GM19240 (cell line): ENCODE data around the gene PALM3.
"Not testable (repeated sequence)": the region's sequence is repeated elsewhere in the genome, so short reads cannot be mapped to it uniquely, and the experiment has no call there.

Experiments
- DNase-seq: peaks from one replicate; pipeline ENCODE4 v3.0.0; 2011; ENCODE audit warnings: low spot score; ENCODE audit not compliant: insufficient read length

The PALM3 gene

DNA sequence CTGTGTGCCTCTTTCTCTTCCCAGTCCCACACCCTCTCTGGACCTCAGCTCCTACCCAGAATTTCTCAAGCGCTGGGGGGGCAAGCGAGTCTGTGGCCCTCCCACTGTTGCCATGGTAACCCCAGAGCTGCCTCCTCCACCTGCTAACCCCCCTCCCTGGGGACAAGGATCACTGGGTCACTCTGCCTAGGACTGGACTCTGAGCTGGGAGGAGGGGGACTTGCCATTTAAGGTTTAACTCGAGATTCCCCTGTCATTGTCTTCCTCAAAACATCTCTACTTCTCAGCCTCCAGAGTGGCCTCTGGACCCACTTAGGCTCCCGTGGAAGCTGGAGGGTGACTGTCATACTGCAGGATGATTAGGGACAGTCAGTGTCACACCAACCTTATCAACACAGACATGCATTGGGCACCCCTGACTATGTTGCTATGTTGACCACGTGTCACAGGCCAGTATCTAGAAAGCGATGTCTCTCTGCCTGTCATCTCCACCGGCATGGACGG, 2.2 kb downstream of the PALM3 start:
- no peak for DNase-seq

DNA sequence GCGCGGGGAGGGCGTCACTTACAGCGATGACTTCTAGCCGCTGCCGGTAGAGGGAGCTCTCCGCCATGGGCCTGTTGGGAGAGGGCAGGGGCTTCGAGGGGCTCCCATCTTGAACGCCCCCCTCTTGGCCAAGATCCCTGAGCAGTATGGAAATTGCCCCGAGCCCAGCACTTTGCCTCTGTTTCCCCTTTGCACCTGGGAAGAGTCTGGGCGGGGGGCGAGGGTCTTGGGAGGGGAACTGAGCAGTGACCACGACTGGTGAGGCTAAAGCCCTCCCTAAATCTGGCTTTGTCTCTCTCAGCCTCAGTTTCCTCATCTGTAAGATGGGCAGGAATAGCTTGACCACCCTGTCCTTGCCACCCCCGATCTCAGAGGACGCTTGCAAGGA, 2.8 kb downstream of the PALM3 start:
- peak; percentile 48 for DNase-seq

DNA sequence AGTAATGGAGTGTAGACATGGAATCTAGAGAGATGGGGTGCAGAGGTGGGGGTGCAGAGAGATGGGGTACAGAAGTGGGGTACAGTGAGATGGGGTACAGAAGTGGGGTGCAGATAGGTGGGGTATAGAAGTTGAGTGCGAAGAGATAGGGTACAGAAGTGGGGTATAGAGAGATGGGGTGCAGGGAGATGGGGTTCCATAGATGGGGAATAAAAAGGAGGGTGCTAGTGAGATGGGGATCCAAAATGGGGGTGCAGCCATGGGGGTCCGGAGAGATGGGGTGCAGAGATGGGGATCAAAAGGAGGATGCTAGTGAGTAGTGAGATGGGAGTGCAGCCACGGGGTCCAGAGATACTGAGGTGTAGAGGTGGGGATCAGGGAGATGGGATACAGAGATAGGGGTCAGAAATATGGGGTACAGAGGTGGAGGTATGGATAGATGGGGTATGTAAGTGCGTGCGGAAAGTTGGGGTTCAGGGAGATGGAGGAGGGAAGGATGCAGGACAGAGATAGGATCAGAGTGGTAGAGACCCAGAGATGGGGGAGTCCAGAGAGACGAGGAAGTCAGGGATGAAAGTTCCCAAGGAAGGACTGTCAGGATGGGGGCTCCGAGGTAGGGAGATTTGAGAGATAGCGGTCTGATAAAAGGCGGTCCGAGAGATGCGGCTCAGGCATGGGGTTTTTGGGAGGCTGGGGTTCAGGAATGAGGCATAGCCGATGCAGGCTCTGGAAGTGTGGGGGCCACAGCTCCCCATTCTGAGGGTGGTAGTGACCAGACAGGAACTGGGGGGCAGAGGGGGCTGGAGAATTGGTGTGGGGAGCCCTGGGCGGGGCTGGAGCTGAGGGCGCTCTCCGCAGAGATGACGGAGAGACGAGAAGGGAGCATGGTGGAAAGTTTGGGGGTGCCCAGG, 3.4 kb downstream of the PALM3 start:
- DNase-seq, result no peak

DNA sequence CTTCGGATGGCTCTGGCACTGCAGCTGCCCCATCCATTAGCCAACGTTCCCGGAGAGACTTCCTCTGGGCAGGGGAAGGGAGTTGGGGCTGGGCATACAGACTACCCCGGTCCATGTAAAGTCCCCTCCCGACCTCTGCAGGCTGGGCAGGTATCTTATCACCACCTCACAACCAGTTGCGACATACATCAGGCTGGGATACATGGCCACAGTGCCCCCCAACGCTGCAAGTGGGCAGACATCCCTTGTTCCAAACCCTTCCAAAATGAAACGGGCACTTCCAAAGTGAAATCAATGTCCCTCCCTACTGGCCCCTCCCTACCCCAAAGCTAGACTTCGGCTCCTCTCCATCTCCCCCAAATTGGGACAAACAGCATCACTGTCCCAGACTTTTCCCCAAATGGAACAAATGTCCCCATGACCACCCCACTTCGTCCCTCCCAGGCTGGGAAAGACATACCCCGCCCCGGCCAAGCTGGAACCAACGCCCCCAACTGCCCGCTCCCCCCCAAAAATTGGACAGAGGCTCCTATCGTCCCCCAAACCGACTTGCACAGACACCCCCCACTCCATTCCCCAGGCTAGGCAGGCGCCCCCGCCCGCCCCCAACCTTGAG, 5.0 kb downstream of the PALM3 start:
- DNase-seq, result no peak

DNA sequence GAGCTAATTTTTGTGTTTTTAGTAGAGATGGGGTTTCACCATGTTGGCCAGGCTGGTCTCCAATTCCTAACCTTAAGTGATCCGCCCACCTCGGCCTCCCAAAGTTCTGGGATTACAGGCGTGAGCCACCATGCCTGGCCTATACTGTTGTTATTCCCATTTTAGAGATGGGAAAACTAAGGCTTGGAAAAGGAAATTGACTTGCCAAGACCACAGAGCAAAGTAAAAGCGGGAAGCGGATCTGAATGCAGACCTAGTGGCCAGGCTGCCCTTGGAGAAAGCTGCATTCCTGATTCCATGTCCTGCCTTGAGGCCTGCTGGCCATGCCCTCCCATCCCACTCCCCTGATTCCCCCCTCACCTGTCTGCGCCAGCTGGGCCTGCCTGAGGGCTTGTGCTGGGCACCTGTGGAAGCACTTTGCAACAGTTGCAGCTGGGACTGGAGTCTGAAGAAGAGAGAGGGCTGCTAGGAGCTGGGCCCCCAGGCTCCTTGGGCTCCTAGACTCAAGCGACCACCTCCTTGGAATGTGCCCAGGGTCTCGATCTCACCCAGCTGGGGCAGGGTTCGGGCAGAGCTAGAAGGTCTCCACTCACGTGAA, 5.7 kb downstream of the PALM3 start:
- no peak for DNase-seq

DNA sequence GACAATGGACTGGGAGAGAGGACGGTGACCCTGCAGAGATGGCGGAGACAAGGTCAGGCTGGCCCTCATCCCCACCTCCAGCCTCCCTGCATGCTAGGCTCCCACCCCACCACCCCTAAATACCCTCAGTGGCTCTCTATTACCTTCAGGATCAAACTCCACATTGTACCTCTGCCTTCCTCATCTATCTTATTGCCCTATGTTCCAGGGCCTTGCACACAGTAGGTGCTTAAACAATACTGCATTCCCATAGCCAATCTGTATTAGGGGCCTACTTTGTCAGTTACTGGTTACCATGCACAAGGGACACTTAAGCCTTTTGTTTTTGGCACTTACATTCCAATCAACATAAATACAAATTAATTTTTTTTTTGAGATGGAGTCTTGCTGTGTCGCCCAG, 6.5 kb downstream of the PALM3 start:
- no peak for DNase-seq

DNA sequence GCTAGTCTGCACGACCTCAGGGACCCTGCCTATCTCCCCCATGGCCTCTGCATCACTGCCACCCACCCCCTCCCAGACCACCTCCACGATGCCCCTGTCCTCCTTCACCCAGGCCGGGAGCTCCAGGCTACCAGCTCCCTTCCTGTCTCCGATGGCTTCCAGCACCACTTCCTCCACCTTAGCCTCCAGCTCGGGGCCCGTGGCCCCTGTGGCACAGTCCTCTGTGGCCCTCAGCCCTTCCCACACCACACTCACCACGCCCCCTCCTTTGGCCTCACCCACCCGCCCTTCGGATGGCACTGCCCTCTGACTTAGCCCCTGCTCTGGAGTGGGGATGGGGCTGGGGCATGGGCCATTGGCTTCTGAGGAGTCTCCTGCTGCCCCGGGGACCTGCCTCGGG, 7.2 kb downstream of the PALM3 start:
- no peak for DNase-seq

DNA sequence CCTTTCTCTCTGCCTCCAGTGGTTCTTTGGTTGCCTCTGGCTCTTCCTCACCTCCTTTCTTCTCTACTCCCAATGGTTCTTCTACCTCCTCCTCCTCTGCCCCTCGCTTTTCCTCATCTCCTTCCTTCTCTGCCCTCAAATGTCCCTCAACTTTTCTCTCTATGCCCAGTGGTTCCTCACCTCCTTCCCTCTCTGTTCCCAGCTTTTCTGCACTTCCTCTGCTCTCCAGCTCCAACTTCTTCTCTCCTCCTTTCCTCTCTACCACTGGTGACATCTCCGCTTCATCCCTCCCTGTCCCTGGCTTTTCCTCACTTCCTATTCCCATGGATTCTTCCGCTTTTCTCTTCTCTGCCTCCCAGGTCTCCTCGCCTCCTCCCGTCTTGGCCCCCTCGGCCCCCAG, 7.8 kb downstream of the PALM3 start:
- no peak for DNase-seq

DNA sequence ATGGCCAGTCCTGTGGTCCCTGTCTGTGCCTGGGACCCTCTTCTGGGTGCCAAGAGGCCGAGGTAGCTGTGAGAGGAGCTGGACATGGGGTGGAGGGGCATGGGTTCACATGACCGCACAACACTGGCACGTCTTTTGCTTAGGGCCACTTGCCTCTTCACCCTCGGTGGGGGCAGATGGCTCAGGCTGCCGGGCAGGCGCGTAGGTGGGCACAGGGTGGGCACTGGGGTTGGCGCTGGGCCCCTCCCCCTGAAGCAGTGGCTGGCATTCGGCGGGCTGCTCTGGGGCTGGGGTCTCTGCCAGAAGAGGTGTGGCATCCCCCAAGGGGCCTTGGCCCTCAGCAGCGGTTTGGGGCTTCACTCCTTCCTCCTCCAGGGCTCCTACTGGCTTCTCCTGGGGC, 8.4 kb downstream of the PALM3 start:
- no peak for DNase-seq

DNA sequence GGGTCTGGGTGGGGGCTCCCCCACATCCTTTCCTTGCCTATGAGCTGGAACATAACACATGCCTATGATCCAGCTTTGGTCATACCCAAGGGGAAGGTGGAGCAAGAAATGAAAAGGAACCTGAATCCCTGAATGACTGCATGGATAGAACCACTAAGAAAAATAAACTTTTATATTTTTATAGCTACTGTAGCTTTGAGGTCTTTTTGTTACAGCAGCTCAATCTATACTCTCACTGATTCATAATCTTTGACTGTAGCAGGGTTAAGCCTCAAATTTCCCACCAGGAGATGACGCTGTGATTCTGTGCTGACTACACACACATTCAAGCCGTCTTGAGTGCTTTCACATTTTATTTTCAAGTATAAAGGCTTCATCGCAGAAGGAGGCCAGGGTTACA, 8.8 kb downstream of the PALM3 start:
- no peak for DNase-seq

DNA sequence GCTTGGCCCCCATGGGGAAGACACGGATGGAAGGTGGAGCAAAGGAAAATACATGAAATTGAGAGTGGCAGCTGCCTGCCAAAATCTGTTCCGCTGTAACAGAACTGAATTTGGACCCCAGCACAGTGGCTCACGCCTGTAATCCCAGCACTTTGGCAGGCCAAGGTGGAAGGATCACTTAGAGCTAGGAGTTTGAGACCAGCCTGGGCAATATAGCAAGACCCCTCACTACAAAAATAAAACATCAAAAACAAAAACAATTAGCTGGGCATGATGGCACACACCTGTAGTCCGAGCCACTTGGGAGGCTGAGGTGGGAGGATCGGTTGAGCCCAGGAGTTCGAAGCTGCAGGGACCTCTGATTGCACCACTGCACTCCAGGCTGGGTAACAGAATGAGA, 9.4 kb downstream of the PALM3 start:
- DNase-seq, result no peak

DNA sequence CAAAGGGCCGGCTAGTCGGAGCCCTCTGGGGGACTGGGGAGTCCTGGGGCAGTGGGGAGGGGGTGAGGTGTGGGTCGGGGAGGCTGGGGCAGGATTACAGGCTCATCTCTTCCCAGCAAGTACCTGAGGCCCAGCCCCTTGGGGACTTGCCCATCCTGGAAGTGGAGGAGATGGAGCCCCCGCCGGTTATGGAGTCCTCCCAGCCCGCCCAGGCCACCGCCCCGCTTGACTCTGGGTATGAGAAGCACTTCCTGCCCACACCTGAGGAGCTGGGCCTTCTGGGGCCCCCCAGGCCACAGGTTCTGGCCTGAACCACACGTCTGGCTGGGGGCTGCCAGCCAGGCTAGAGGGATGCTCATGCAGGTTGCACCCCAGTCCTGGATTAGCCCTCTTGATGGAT, 9.9 kb downstream of the PALM3 start:
- DNase-seq, result no peak

DNA sequence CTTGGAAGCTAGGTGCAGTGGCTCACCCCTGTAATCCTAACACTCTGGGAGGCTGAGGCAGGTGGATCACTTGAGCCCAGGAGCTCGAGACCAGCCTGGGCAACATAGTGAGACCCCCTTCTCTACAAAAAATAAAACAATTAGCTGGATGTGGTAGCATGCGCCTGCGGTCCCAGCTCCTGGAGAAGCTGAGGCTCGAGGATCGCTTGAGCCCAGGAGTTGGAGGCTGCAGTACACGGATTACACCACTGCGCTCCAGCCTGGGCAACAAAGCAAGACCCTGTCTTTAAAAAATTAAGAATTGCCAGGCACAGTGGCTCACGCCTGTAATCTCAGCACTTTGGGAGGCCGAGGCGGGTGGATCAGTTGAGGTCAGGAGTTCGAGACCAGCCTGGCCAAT, 10.9 kb downstream of the PALM3 start:
- not testable (repeated sequence) for DNase-seq

DNA sequence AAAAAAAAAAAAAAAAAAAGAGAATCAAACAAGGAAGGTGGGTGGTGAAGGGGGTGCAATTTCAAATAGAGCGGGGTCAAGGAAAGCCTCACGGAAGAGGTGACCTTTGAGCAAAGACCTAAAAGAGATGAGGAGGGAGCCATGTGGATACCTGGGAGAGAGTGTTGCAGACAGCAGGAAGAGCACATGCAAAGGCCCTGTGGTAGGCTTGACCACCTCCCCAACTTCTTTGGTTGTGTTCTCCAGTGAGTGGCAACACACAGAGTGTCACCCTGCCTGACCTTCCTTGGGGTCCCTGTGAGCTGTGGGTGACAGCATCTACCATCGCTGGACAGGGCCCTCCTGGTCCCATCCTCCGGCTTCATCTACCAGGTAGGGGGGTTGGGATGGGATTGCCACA, 11.4 kb downstream of the PALM3 start:
- no peak for DNase-seq

DNA sequence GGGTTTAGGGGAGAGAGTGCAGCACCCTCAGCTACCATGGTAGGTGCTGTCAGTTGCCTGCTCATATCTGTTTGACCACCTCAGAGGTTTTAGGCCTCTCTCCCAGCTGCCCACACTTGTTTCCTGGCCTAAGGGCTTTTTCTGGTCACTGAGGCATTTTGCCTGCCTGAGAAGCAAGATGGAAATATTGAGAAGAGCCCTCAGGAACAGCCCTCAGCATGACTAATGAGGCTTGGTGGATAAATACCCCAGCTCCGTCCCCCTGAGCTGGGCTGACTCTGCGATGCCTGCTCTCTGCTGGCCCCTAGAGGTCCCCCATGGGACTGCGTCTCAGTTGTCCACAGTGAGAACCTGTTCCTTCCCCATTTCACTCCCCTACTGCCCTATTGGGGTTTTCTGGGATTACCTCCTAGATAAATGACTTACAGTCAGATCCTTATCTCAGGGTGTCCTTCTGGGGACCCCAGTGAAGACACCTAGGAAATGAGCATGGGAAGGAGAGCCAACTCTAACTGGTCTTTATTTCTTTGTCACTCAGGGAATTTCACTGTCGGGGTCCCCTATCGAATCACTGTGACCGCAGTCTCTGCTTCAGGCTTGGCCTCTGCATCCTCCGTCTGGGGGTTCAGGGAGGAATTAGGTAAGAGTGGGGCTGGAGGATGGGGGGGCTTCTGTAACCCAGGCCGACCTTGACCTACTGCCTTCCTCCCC, 13.3 kb downstream of the PALM3 start:
- peak; percentile 73 for DNase-seq

DNA sequence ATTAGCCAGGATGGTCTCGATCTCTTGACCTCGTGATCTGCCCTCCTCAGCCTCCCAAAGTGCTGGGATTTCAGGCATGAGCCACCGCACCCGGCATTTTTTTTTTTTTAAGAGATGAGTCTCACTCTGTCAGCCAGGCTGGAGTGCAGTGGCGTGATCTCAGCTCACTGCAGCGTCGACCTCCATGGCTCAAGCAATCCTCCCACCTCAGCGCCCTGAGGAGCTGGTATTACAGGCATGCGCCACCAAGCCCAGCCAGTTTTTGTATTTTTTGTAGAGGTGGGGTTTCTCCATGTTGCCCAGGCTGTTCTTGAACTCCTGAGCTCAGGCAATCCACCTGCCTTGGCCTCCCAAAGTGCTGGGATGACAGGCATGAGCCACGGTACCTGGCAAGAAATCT, 14.0 kb downstream of the PALM3 start:
- DNase-seq, result not testable (repeated sequence)

DNA sequence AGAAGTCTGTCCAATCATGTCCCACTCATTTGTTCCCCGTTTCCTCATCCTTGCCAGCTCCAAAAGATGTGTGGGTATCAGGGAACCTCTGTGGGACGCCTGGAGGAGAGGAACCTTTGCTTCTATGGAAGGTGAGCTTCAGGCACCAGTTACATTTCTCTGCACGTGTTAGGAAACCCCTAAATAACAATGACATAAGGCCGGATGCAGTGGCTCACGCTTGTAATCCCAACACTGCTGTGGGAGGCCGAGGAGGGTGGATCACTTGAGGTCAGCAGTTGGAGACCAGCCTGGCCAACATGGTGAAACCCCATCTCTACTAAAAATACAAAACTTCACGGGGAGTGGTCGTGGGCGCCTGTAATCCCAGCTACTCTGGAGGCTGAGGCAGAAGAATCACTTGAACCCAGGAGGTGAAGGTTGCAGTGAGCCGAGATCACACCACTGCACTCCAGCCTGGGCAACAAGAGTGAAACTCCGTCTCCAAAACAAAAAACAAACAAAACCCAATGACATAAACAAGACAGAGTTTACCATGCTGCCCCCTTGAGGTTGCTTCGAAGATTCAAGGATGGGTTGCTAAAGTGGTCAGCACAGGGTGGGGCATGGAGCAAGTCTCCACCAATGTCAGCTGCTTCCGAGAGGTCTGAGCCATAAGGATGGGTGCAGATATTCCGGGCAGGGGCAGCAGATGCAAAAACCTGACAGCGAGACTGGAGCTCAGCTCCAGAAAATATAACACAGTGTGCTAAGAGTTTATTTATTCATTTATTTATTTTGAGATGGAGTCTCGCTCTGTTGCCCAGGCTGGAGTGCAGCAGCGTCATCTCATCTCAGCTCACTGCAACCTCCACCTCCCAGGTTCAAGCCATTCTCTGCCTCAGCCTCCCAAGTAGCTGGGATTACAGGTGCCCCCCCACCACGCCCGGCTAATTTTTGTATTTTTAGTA, 18.9 kb downstream of the PALM3 start:
- DNase-seq, result peak; percentile 48

DNA sequence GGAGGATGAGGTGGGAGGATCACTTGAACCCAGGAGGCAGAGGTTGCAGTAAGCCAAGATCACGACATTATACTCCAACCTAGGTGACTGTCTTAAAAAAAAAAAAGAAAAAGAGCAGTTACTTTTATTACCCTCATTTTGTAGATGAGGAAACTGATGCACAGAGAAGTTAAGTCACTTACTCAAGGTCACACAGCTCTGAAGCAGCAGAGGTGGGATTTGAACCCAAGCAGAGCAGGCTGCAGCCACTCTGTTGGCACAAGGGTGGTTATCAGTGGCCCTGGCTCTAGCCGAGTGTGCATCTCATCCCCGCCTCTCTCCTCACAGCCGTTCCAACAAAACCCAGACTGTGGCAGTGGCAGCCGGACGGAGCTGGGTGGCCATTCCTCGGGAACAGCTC, 22.7 kb downstream of the PALM3 start:
- DNase-seq, result no peak

DNA sequence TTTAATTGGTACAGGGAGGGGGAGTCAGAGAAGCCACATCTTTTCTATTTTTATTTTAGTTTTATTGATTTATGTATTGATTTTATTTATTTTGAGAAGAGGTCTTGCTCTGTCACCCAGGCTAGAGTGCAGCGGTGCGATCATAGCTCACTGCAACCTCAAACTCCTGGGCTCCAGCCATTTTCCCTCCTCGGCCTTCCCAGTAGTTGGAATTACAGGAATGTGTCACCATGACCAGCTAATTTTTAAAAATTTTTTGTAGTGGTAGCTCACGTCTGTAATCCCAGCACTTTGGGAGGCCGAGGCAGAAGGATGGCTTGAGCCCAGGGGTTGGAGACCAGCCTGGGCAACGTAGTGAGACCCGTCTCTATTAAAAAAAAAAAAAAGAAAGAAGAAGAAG, 26.2 kb downstream of the PALM3 start:
- no peak for DNase-seq

DNA sequence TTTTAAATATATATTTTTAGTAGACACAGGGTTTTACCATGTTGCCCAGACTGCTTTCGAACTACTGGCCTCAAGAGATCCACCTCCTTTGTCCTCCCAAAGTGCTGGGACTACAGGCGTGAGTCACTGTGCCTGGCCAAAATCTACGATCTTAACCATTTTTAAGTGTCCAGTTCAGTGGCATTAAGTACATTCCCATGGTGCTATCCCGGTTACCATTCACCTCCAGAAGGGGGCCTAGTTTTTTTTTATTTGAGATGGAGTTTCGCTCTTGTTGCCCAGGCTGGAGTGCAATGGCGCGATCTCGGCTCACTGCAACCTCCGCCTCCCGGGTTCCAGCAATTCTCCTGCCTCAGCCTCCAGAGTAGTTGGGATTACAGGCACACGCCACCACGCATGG, 26.7 kb downstream of the PALM3 start:
- not testable (repeated sequence) for DNase-seq

DNA sequence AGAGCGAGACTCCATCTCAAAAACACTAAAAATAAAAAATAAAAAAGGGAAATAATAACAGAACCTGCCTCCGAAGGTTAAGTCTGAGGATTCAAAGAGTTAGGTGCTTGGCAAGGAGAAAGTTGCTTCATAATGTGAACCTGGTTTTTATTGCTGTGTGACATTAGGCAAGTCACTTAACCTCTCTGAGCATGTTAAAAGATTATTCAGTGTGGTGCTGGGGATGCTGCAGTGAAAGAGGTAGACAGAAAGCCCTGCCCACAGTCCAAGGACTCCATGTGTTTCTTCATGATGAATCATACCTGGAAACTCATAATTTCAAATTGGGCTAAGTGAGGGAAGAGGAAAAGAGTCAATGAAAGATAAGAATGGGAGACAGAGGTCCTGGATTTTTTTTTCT, 27.9 kb downstream of the PALM3 start:
- no peak for DNase-seq
